ENCODE results near the gene ARFRP1. TPM values are rescaled to one million over a fixed set of nuclear protein-coding genes. Genes with fewer than 3 reads are reported as not detected.

ARFRP1 gene
- total and polyA plus RNA-seq, 8 donors, result 7.6 to 103 (median 35.9) TPM

DNA sequence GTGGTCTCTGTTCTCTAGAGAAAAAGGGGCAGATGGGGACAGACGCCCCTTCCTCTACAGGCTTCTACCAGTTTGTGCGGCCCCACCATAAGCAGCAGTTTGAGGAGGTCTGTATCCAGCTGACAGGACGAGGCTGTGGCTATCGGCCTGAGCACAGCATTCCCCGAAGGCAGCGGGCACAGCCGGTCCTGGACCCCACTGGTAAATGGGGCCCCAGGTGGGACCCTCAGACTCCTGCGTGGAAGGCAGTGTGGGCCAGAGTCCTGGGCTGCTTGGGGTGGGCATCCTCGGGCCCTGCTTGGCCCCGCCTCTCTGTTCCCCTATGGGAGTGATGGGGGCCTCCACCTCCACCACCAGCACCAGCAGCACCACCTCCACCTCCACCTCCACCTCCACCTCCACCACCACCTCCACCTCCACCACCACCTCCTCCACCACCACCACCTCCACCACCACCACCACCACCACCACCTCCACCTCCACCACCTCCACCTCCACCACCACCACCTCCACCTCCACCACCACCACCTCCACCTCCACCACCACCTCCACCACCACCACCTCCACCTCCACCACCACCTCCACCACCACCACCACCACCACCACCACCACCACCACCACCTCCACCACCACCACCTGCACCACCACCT, 14.6 kb downstream of the ARFRP1 start:
- Histone ChIP-seq H3K4me3 (no peak overlapping the region), H3K27ac (peak overlapping the region in 3 of 5 donors; percentile 25 to 56 (median 27)), H3K27me3 (no peaks in the 10 kb centered on the region), H3K36me3 (peaks cover 16 to 50% (median 24%) of the 10 kb centered on the region in 4 donors), H3K4me1 (peaks cover 20 to 72% (median 46%) of the 10 kb centered on the region in 4 donors), H3K9me3 (no peaks in the 10 kb centered on the region)
- TF ChIP-seq POLR2A (IDR thresholded peaks at IDR 0.05), result no peak
- no peak for TF ChIP-seq POLR2AphosphoS5 (IDR thresholded peaks at IDR 0.05)
- TF ChIP-seq EP300 (IDR thresholded peaks at IDR 0.05), result no peak
- TF ChIP-seq, protein P1, sequence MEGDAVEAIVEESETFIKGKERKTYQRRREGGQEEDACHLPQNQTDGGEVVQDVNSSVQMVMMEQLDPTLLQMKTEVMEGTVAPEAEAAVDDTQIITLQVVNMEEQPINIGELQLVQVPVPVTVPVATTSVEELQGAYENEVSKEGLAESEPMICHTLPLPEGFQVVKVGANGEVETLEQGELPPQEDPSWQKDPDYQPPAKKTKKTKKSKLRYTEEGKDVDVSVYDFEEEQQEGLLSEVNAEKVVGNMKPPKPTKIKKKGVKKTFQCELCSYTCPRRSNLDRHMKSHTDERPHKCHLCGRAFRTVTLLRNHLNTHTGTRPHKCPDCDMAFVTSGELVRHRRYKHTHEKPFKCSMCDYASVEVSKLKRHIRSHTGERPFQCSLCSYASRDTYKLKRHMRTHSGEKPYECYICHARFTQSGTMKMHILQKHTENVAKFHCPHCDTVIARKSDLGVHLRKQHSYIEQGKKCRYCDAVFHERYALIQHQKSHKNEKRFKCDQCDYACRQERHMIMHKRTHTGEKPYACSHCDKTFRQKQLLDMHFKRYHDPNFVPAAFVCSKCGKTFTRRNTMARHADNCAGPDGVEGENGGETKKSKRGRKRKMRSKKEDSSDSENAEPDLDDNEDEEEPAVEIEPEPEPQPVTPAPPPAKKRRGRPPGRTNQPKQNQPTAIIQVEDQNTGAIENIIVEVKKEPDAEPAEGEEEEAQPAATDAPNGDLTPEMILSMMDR (IDR thresholded peaks at IDR 0.05), result no peak
- intact Hi-C loops (cut with DNase I; ENCODE audit: low total_unique reads), result no loop called here
- WGBS, 5 donors, result 60 to 94% (median 89%) methylated on average over 2 to 10 of the region's 10 CpGs
- DNase-seq, result peak in 1 of 2 donors; percentile 12

DNA sequence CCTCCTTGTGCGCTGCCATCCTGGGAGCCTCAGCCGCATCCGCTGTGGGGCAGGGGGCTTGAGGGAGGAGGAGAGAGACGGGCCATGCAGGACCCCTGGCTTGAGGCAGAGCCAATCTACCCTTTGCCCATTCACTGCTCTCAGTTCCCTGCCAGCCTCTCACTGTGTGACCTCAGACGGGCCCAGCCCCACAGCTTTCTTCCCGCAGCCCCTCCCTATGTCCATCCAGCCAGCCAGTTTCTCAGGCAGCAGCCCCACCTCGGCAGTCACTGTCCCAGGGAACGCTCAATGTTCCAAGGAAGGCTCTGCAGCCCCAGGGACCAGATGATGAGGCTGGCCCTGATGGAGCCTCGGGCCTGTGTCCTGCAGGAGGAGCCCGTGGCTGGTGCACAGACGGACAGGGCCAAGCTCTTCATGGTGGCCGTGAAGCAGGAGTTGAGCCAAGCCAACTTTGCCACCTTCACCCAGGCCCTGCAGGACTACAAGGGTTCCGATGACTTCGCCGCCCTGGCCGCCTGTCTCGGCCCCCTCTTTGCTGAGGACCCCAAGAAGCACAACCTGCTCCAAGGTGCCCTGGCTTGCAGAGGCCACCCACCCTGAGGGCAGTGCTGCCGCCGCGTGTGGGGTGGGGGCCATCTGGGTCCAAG, 15.2 kb downstream of the ARFRP1 start:
- Histone ChIP-seq H3K27me3 (no peaks in the 10 kb centered on the region), H3K9me3 (no peaks in the 10 kb centered on the region), H3K27ac (peak overlapping the region in 4 of 5 donors; percentile 10 to 56 (median 26)), H3K36me3 (peaks cover 16 to 47% (median 24%) of the 10 kb centered on the region in 4 donors), H3K4me1 (peaks cover 26 to 72% (median 46%) of the 10 kb centered on the region in 4 donors), H3K4me3 (no peak overlapping the region)
- peak in 1 of 2 donors; percentile 30 for DNase-seq
- 62 to 72% (median 70%) methylated on average over 13 to 20 of the region's 20 CpGs for WGBS, 5 donors
- TF ChIP-seq POLR2AphosphoS5 (IDR thresholded peaks at IDR 0.05), result no peak
- no peak for TF ChIP-seq POLR2A (IDR thresholded peaks at IDR 0.05)
- TF ChIP-seq, protein P1 (IDR thresholded peaks at IDR 0.05), result no peak
- TF ChIP-seq EP300 (IDR thresholded peaks at IDR 0.05), result no peak
- intact Hi-C loops (cut with DNase I; ENCODE audit: low total_unique reads), result no loop called here

DNA sequence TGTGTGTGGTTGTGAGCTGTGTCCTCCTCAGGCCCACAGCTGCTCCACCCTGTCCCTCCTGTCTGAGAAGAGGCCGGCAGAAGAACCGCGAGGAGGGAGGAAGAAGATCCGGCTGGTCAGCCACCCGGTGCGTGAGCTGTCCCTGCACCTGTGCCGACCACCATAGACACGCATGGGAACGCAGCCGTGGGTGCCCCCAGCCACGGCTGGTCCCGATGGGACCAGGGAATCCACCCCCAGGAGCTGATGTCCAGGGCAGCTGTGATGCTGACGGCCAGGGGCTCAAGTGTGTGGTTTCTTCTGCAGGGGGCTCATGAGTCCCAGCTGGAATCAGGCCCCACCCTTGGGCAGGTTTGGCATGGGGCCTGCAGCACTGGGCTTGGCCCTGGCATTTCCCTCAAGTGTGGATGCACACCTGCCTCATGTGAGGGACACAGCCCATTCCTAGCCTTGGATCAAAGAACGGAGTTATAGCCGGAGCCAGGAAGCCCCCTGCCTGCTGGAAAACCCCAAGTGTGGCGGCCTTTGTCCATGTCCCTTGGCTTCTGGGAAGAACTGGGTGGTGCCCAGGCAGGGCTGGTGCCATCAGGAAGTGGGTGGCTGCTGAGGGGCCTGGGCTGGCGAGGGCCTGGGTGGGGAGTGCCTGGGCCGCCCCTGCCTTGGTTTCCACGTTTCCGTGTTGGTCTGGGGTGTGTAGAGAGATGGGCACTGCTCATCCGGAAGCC, 15.9 kb downstream of the ARFRP1 start:
- WGBS, 5 donors, result 73 to 82% (median 78%) methylated on average over 6 to 21 of the region's 21 CpGs
- Histone ChIP-seq H3K36me3 (peaks cover 16 to 45% (median 24%) of the 10 kb centered on the region in 4 donors), H3K4me1 (peaks cover 26 to 72% (median 46%) of the 10 kb centered on the region in 4 donors), H3K4me3 (no peak overlapping the region), H3K27me3 (no peaks in the 10 kb centered on the region), H3K9me3 (no peaks in the 10 kb centered on the region), H3K27ac (peak overlapping the region in 4 of 5 donors; percentile 10 to 56 (median 27))
- intact Hi-C loops (cut with DNase I; ENCODE audit: low total_unique reads), result no loop called here
- peak in 1 of 2 donors; percentile 15 for DNase-seq
- no peak for TF ChIP-seq POLR2AphosphoS5 (IDR thresholded peaks at IDR 0.05)
- TF ChIP-seq, protein P1 (IDR thresholded peaks at IDR 0.05), result no peak

Data from stomach (tissue), 9 donors.